T-cell (primary cell): Measurements from ENCODE around the gene ZNF462. TPM values are rescaled to one million over a fixed set of nuclear protein-coding genes. Genes with fewer than 3 reads are reported as not detected.

Experiments
- ATAC-seq, 4 experiments: fragments of 200-7000 bp in 3 of 4; fragments of 150-1000 bp in 1 of 4; cut with Tn5 transposase; replicated peaks in 1 of 4; 1 replicate in 3 of 4; 2 replicates in 1 of 4; pipeline ENCODE4 v1.10.0; 2021; ENCODE audit warnings: moderate library complexity in 3 of 4, mild to moderate bottlenecking in 2 of 4, moderate number of reproducible peaks in 1 of 4
- CTCF ChIA-PET, 2 donors: fragments of 300-600 bp; sonication (Branson Sonifier 250); formaldehyde crosslinking; loops; one replicate each; lab custom pipeline; 2022; ENCODE audit warnings: antibody characterized with exemption in 2 of 2; lab: Charles Lee
- POLR2A ChIA-PET, 2 donors: fragments of 300-600 bp; sonication (Branson Sonifier 250); formaldehyde crosslinking; loops; one replicate each; lab custom pipeline; 2022; ENCODE audit warnings: antibody characterized with exemption in 2 of 2; lab: Charles Lee
- DNase-seq, 35 experiments: peaks; one replicate each; pipeline versions ENCODE4 v3.0.0 to v3.0.0-alpha.2; 2013 to 2023
- H3K27ac ChIP-seq: one replicate; pipeline ENCODE4 v1.5.1; 2013; ENCODE audit warnings: low read length
- H3K27me3 ChIP-seq, 2 experiments: replicated peaks in 1 of 2; 1 replicate in 1 of 2; 2 replicates in 1 of 2; pipeline versions ENCODE4 v1.6.1 to v1.7.0; 2013; ENCODE audit warnings: low read length in 1 of 2, mixed read lengths in 1 of 2; ENCODE audit not compliant: control insufficient read depth in 2 of 2, insufficient read depth in 2 of 2; ENCODE audit errors: extremely low read depth in 1 of 2
- H3K36me3 ChIP-seq, 2 donors: 1 replicate in 1 of 2; 2 replicates in 1 of 2; pipeline versions ENCODE4 v1.6.1 to v1.7.0; 2013; ENCODE audit warnings: low read length in 1 of 2; ENCODE audit not compliant: control insufficient read depth in 2 of 2, insufficient read depth in 1 of 2; ENCODE audit errors: extremely low read depth in 1 of 2
- H3K4me1 ChIP-seq, 2 experiments: 1 replicate in 1 of 2; 2 replicates in 1 of 2; pipeline versions ENCODE4 v1.6.1 to v1.7.0; 2013; ENCODE audit warnings: low read length in 2 of 2, mixed read lengths in 1 of 2; ENCODE audit not compliant: insufficient read depth in 2 of 2, control insufficient read depth in 1 of 2; ENCODE audit errors: extremely low read depth in 1 of 2
- H3K4me3 ChIP-seq, 2 donors: 1 replicate in 1 of 2; 2 replicates in 1 of 2; pipeline versions ENCODE4 v1.5.1 to v1.7.0; 2013; ENCODE audit warnings: mild to moderate bottlenecking in 2 of 2, low read length in 1 of 2, moderate library complexity in 1 of 2; ENCODE audit not compliant: control insufficient read depth in 1 of 2; ENCODE audit errors: extremely low read depth in 1 of 2
- H3K9me3 ChIP-seq: 2 replicates; pipeline ENCODE4 v1.7.0; 2013
- H3K27ac Mint-ChIP-seq, 2 donors: one replicate each; pipeline ENCODE4 v1.8.0; 2020 to 2021; ENCODE audit warnings: mild to moderate bottlenecking in 2 of 2, mixed read lengths in 2 of 2
- H3K27me3 Mint-ChIP-seq, 2 donors: one replicate each; pipeline ENCODE4 v1.8.0; 2021 to 2022; ENCODE audit warnings: mixed read lengths in 2 of 2
- H3K36me3 Mint-ChIP-seq: one replicate; pipeline ENCODE4 v1.8.0; 2021; ENCODE audit warnings: mixed read lengths
- H3K4me1 Mint-ChIP-seq, 3 donors: one replicate each; pipeline ENCODE4 v1.8.0; 2020 to 2022; ENCODE audit warnings: mixed read lengths in 3 of 3, mild to moderate bottlenecking in 1 of 3
- H3K4me3 Mint-ChIP-seq, 3 donors: one replicate each; pipeline ENCODE4 v1.8.0; 2020 to 2022; ENCODE audit warnings: mild to moderate bottlenecking in 3 of 3, mixed read lengths in 3 of 3, moderate library complexity in 3 of 3
- H3K9me3 Mint-ChIP-seq, 3 donors: one replicate each; pipeline ENCODE4 v1.8.0; 2020 to 2022; ENCODE audit warnings: mixed read lengths in 3 of 3
- WGBS: methylation state at CpG from one replicate; pipeline ENCODE4 v1.1.5; 2013; ENCODE audit warnings: missing lambda C conversion rate; ENCODE audit not compliant: insufficient coverage; 5-methylcytosine and 5-hydroxymethylcytosine counted together
- total RNA-seq, 35 experiments: library from RNA in 6 of 35; stranded (reverse) in 6 of 35; fragments of 120-200 nt in 1 of 35; gene quantifications; one replicate each; pipeline versions ENCODE4 v1.2.1 to v1.2.4 and lab custom pipeline; 2013 to 2026

ZNF462 gene
- total RNA-seq, 5 donors from 2014 or later (not counting 1 experiment from before 2014, with no cell fraction given): 1.1 to 5.3 (median 2.5) TPM

GRCh38 chr9:106868565-106868964, 5.6 kb downstream of the ZNF462 start:
- Histone ChIP-seq H3K36me3 (no peaks in the 10 kb centered on the region), H3K4me1 (peaks cover 0 to 6% of the 10 kb centered on the region in 2 experiments), H3K27me3 (peaks cover 0 to 11% of the 10 kb centered on the region in 2 experiments), H3K9me3 (no peaks in the 10 kb centered on the region), H3K27ac (no peak overlapping the region), H3K4me3 (no peak overlapping the region)
- DNase-seq: no peak
- POLR2A ChIA-PET: no interaction called here
- Mint-ChIP-seq H3K9me3 (no peaks in the 10 kb centered on the region), H3K27ac (no peak overlapping the region), H3K36me3 (no peaks in the 10 kb centered on the region), H3K4me1 (peaks cover 4 to 13% (median 6%) of the 10 kb centered on the region in 3 donors), H3K4me3 (no peak overlapping the region), H3K27me3 (peaks cover 17 to 19% of the 10 kb centered on the region in 2 donors)
- CTCF ChIA-PET: no interaction called here
- ATAC-seq: no peak
- no CpG with 5 or more reads among the region's 5 CpGs for WGBS

- H3K27me3 ChIP-seq: peaks cover 0 to 7% of the 10 kb centered on the region in 2 experiments
- peaks cover 14 to 16% of the 10 kb centered on the region in 2 donors for H3K27me3 Mint-ChIP-seq
- WGBS: 100% methylated on average over 1 of the region's 2 CpGs
- H3K4me3 ChIP-seq: no peak overlapping the region
- peaks cover 4 to 9% (median 5%) of the 10 kb centered on the region in 3 donors for H3K4me1 Mint-ChIP-seq
- ChIA-PET CTCF (no interaction called here), POLR2A (no interaction called here)
- ATAC-seq: no peak
- H3K27ac Mint-ChIP-seq: no peak overlapping the region
- no peaks in the 10 kb centered on the region for H3K36me3 ChIP-seq
- no peaks in the 10 kb centered on the region for H3K36me3 Mint-ChIP-seq
- peaks cover 0 to 2% of the 10 kb centered on the region in 2 experiments for H3K4me1 ChIP-seq
- H3K27ac ChIP-seq: no peak overlapping the region
- H3K9me3 Mint-ChIP-seq: no peaks in the 10 kb centered on the region
- DNase-seq: no peak
- H3K9me3 ChIP-seq: no peaks in the 10 kb centered on the region
- H3K4me3 Mint-ChIP-seq: no peak overlapping the region
These were observed 6.1 kb downstream of the ZNF462 start for GRCh38 chr9:106869028-106869427.

GRCh38 chr9:106869458-106869857, 6.5 kb downstream of the ZNF462 start:
- POLR2A ChIA-PET: no interaction called here
- no peak overlapping the region for H3K27ac ChIP-seq
- DNase-seq: no peak

GRCh38 chr9:106872641-106873040, 9.7 kb downstream of the ZNF462 start:
- H3K4me3 Mint-ChIP-seq: no peak overlapping the region
- Histone ChIP-seq H3K4me3 (no peak overlapping the region), H3K36me3 (no peaks in the 10 kb centered on the region), H3K4me1 (no peaks in the 10 kb centered on the region), H3K9me3 (no peaks in the 10 kb centered on the region), H3K27me3 (no peaks in the 10 kb centered on the region), H3K27ac (no peak overlapping the region)
- CTCF ChIA-PET: no interaction called here
- no peaks in the 10 kb centered on the region for H3K4me1 Mint-ChIP-seq
- ATAC-seq (no peak), DNase-seq (no peak)
- POLR2A ChIA-PET: no interaction called here
- no peaks in the 10 kb centered on the region for H3K36me3 Mint-ChIP-seq
- H3K27me3 Mint-ChIP-seq: no peaks in the 10 kb centered on the region
- WGBS: 100% methylated on average over 1 of the region's 5 CpGs
- H3K27ac Mint-ChIP-seq: no peak overlapping the region
- H3K9me3 Mint-ChIP-seq: no peaks in the 10 kb centered on the region

More at GRCh38 chr9:106869458-106869857, 6.5 kb downstream of the ZNF462 start:
- Mint-ChIP-seq H3K27me3 (peaks cover 11 to 14% of the 10 kb centered on the region in 2 donors), H3K9me3 (no peaks in the 10 kb centered on the region), H3K36me3 (no peaks in the 10 kb centered on the region), H3K27ac (no peak overlapping the region), H3K4me3 (no peak overlapping the region), H3K4me1 (peaks cover 3 to 4% (median 3%) of the 10 kb centered on the region in 3 donors)
- Histone ChIP-seq H3K4me3 (no peak overlapping the region), H3K36me3 (no peaks in the 10 kb centered on the region), H3K9me3 (no peaks in the 10 kb centered on the region), H3K27me3 (peaks cover 0 to 2% of the 10 kb centered on the region in 2 experiments), H3K4me1 (no peaks in the 10 kb centered on the region)
- 37% methylated on average over 2 of the region's 3 CpGs for WGBS
- no peak for ATAC-seq
- CTCF ChIA-PET: no interaction called here

- H3K27ac ChIP-seq: no peak overlapping the region
- H3K27me3 ChIP-seq: no peaks in the 10 kb centered on the region
- no peaks in the 10 kb centered on the region for H3K36me3 Mint-ChIP-seq
- H3K4me1 ChIP-seq: no peaks in the 10 kb centered on the region
- H3K9me3 ChIP-seq: no peaks in the 10 kb centered on the region
- ATAC-seq (no peak), DNase-seq (no peak)
- H3K27ac Mint-ChIP-seq: no peak overlapping the region
- POLR2A ChIA-PET: no interaction called here
- H3K4me3 ChIP-seq: no peak overlapping the region
- no peaks in the 10 kb centered on the region for H3K9me3 Mint-ChIP-seq
- H3K4me3 Mint-ChIP-seq: no peak overlapping the region
- H3K36me3 ChIP-seq: no peaks in the 10 kb centered on the region
- CTCF ChIA-PET: no interaction called here
- no peaks in the 10 kb centered on the region for H3K4me1 Mint-ChIP-seq
- no peaks in the 10 kb centered on the region for H3K27me3 Mint-ChIP-seq
- 76% methylated on average over 2 of the region's 3 CpGs for WGBS
These were observed 11.1 kb downstream of the ZNF462 start for GRCh38 chr9:106874031-106874430.

- Histone ChIP-seq H3K27ac (no peak overlapping the region), H3K27me3 (no peaks in the 10 kb centered on the region), H3K9me3 (no peaks in the 10 kb centered on the region), H3K4me3 (no peak overlapping the region), H3K36me3 (no peaks in the 10 kb centered on the region), H3K4me1 (no peaks in the 10 kb centered on the region)
- CTCF ChIA-PET: no interaction called here
- no peak for ATAC-seq
- H3K27me3 Mint-ChIP-seq: no peaks in the 10 kb centered on the region
- H3K36me3 Mint-ChIP-seq: no peaks in the 10 kb centered on the region
- no peak overlapping the region for H3K4me3 Mint-ChIP-seq
- POLR2A ChIA-PET: no interaction called here
- WGBS: no CpG with 5 or more reads among the region's 2 CpGs
- no peak overlapping the region for H3K27ac Mint-ChIP-seq
- H3K9me3 Mint-ChIP-seq: no peaks in the 10 kb centered on the region
- DNase-seq: no peak
- no peaks in the 10 kb centered on the region for H3K4me1 Mint-ChIP-seq
These were observed 11.7 kb downstream of the ZNF462 start for GRCh38 chr9:106874652-106875051.

GRCh38 chr9:106875529-106875928, 12.6 kb downstream of the ZNF462 start:
- no peaks in the 10 kb centered on the region for H3K36me3 ChIP-seq
- H3K4me1 ChIP-seq: no peaks in the 10 kb centered on the region
- no peaks in the 10 kb centered on the region for H3K27me3 ChIP-seq
- H3K4me3 ChIP-seq: no peak overlapping the region
- no peak overlapping the region for H3K27ac Mint-ChIP-seq
- H3K27ac ChIP-seq: no peak overlapping the region
- DNase-seq: no peak
- no peaks in the 10 kb centered on the region for H3K9me3 Mint-ChIP-seq
- H3K9me3 ChIP-seq: no peaks in the 10 kb centered on the region
- no peaks in the 10 kb centered on the region for H3K4me1 Mint-ChIP-seq
- no CpG with 5 or more reads among the region's 3 CpGs for WGBS
- no peaks in the 10 kb centered on the region for H3K36me3 Mint-ChIP-seq
- no peak for ATAC-seq
- no peak overlapping the region for H3K4me3 Mint-ChIP-seq
- ChIA-PET CTCF (no interaction called here), POLR2A (no interaction called here)
- no peaks in the 10 kb centered on the region for H3K27me3 Mint-ChIP-seq
